Measurements from ENCODE around the gene RPL3.
A peak's percentile ranks its signal among the peaks of the same experiment; 100 is the strongest.

The RPL3 gene

GRCh38 chr22:39309364-39309861, 10.0 kb downstream of the RPL3 start:
- Histone ChIP-seq H3K36me3 (ENCODE audit: insufficient read depth, low read length) (peaks cover 30% of the 10 kb centered on the region), H3K27me3 (ENCODE audit: insufficient read depth, low read length) (no peaks in the 10 kb centered on the region), H2AFZ (ENCODE audit: low read depth, low read length) (no peak overlapping the region), H3K4me1 (ENCODE audit: insufficient read depth, low read length) (peaks cover 8% of the 10 kb centered on the region), H3K9me3 (ENCODE audit: low read length) (no peaks in the 10 kb centered on the region), H3K4me3 (ENCODE audit: low read length) (no peak overlapping the region)

GRCh38 chr22:39308614-39309363, 10.6 kb downstream of the RPL3 start:
- no peak overlapping the region for H2AFZ ChIP-seq (ENCODE audit: low read depth, low read length)
- H3K36me3 ChIP-seq (ENCODE audit: insufficient read depth, low read length) = peaks cover 24% of the 10 kb centered on the region
- peaks cover 8% of the 10 kb centered on the region for H3K4me1 ChIP-seq (ENCODE audit: insufficient read depth, low read length)
- H3K27me3 ChIP-seq (ENCODE audit: insufficient read depth, low read length) = no peaks in the 10 kb centered on the region
- H3K9me3 ChIP-seq (ENCODE audit: low read length) = no peaks in the 10 kb centered on the region
- H3K4me3 ChIP-seq (ENCODE audit: low read length) = no peak overlapping the region

DNA sequence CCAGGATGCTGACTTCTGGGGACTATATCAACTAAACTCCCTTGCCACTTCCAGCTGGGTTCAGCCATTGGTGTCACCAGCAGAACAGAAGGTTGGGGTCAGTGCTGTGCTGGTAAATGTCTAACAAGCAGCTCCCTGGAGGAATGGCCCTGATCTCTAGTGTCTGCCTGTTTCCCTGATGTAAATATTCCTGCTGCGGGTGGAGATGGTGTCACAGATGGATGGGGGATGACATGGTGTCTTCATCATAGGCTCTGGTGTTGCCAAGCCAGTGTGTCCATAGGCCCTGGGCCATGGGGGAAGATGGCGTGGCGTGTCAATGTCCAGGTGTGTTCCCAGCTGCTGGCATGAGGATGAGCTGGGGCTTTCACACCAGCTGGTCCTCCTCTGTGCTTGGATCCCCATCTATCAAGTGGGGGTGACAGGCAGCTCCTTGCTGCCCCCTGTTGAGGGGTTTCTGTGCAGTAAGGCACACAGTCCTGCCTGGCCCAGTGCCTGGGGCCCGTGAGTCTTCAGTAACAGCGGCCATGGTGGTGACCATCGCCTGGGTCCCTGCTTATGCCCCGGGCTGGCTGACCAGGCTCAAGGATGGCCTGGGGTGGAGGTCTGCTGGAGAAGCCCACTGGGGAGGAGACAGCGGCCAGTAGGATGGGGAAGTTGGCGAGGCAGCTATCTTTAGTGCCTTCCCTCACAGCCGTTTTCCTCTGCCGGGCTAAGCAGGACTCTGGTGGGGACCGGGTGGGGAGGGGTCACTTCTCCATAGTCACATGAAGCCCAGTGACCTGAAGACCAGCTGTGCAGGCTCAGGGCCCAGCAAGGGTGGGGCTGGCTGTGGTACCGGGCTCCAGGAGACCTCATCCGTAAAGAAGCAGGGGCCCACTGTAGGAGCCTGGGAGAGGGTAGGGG, 12.7 kb downstream of the RPL3 start:
- H3K36me3 ChIP-seq (ENCODE audit: insufficient read depth, low read length) = peaks cover 3% of the 10 kb centered on the region
- no peaks in the 10 kb centered on the region for H3K27me3 ChIP-seq (ENCODE audit: insufficient read depth, low read length)
- peaks cover 5% of the 10 kb centered on the region for H3K9me3 ChIP-seq (ENCODE audit: low read length)
- no peak overlapping the region for H3K4me3 ChIP-seq (ENCODE audit: low read length)
- H3K4me1 ChIP-seq (ENCODE audit: insufficient read depth, low read length) = peaks cover 8% of the 10 kb centered on the region
- no peak overlapping the region for H2AFZ ChIP-seq (ENCODE audit: low read depth, low read length)

DNA sequence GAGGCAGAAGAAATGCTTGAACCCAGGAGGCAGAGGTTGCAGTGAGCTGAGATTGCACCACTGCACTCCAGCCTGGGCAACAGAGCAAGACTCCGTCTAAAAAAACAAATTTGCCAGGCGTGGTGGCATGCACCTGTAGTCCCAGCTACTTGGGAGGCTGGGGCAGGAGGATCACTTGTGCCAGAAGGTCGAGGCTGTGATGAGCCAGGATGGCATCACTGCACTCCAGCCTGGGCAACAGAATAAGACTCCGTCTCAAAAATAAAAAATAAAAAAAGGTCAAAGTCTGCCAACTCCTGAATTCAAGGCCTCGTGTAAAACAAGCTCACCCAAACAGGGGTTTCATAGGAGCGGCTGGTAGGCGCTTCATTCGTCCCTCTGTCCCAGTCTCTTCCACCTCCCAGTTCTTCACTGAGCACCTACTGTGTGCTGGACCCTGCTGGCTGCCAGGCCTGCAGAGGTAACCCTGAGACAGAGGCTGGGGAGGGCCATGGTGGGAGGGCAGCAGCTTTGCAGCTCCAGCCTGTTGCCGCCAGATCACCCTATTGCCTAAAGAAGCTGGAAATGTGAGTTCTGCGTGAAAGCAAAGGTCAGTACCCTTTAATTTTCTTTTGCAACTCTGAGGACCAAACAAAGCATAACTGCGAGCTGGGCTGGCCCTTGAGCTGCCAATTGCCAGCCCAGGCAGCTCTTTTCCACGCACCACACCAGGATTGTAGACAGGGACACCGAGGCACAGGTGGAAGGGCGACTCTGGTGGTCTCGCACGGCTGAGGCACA, 15.3 kb downstream of the RPL3 start:
- Histone ChIP-seq H3K4me1 (ENCODE audit: insufficient read depth, low read length) (peaks cover 8% of the 10 kb centered on the region), H3K36me3 (ENCODE audit: insufficient read depth, low read length) (no peaks in the 10 kb centered on the region), H3K4me3 (ENCODE audit: low read length) (no peak overlapping the region), H3K27me3 (ENCODE audit: insufficient read depth, low read length) (peaks cover 2% of the 10 kb centered on the region), H2AFZ (ENCODE audit: low read depth, low read length) (no peak overlapping the region), H3K9me3 (ENCODE audit: low read length) (peaks cover 5% of the 10 kb centered on the region)

GRCh38 chr22:39303358-39303757, 16.1 kb downstream of the RPL3 start:
- no peak overlapping the region for H2AFZ ChIP-seq (ENCODE audit: low read depth, low read length)
- peaks cover 8% of the 10 kb centered on the region for H3K4me1 ChIP-seq (ENCODE audit: insufficient read depth, low read length)
- no peaks in the 10 kb centered on the region for H3K36me3 ChIP-seq (ENCODE audit: insufficient read depth, low read length)
- H3K9me3 ChIP-seq (ENCODE audit: low read length) = peaks cover 5% of the 10 kb centered on the region
- H3K4me3 ChIP-seq (ENCODE audit: low read length) = no peak overlapping the region
- H3K27me3 ChIP-seq (ENCODE audit: insufficient read depth, low read length) = peaks cover 2% of the 10 kb centered on the region

DNA sequence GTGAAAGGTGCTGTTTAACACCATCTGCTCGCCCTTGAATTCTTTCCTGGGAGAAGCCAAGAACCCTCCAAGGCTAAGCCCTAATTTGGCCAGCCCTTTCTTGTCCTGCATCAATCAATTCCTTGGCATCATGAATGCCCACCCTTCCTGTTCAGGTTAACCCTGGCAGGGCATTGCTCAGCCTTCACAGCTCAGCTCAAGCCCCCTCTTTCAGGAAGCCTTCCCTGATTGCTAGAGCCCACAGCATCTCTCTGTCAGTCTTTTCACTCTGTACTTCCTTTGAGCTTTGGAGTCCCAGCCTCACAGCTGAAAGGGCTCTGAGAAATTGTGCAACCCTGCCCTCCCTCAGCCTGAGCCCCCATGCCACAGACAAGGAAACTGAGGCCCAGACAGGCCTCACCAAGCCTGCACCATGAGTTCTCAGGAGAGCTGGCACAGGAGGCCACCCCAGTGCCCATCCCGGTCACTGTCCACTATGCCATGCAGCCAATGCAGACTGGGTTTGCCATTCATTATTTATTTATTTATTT, 16.9 kb downstream of the RPL3 start:
- H3K27me3 ChIP-seq (ENCODE audit: insufficient read depth, low read length) = peaks cover 2% of the 10 kb centered on the region
- peaks cover 5% of the 10 kb centered on the region for H3K9me3 ChIP-seq (ENCODE audit: low read length)
- H3K4me1 ChIP-seq (ENCODE audit: insufficient read depth, low read length) = peaks cover 11% of the 10 kb centered on the region
- no peaks in the 10 kb centered on the region for H3K36me3 ChIP-seq (ENCODE audit: insufficient read depth, low read length)
- H2AFZ ChIP-seq (ENCODE audit: low read depth, low read length) = no peak overlapping the region
- H3K4me3 ChIP-seq (ENCODE audit: low read length) = no peak overlapping the region

GRCh38 chr22:39301926-39302325, 17.5 kb downstream of the RPL3 start:
- Histone ChIP-seq H3K4me1 (ENCODE audit: insufficient read depth, low read length) (peaks cover 11% of the 10 kb centered on the region), H3K9me3 (ENCODE audit: low read length) (peaks cover 5% of the 10 kb centered on the region), H3K27me3 (ENCODE audit: insufficient read depth, low read length) (peaks cover 2% of the 10 kb centered on the region), H2AFZ (ENCODE audit: low read depth, low read length) (no peak overlapping the region), H3K4me3 (ENCODE audit: low read length) (no peak overlapping the region), H3K36me3 (ENCODE audit: insufficient read depth, low read length) (no peaks in the 10 kb centered on the region)

- peaks cover 2% of the 10 kb centered on the region for H3K27me3 ChIP-seq (ENCODE audit: insufficient read depth, low read length)
- H3K9me3 ChIP-seq (ENCODE audit: low read length) = peaks cover 5% of the 10 kb centered on the region
- peaks cover 11% of the 10 kb centered on the region for H3K4me1 ChIP-seq (ENCODE audit: insufficient read depth, low read length)
- H3K4me3 ChIP-seq (ENCODE audit: low read length) = no peak overlapping the region
- no peaks in the 10 kb centered on the region for H3K36me3 ChIP-seq (ENCODE audit: insufficient read depth, low read length)
- no peak overlapping the region for H2AFZ ChIP-seq (ENCODE audit: low read depth, low read length)
Measured at GRCh38 chr22:39301108-39301507, 18.3 kb downstream of the RPL3 start.

GRCh38 chr22:39300186-39300830, 19.1 kb downstream of the RPL3 start:
- Histone ChIP-seq H2AFZ (ENCODE audit: low read depth, low read length) (peak overlapping the region; percentile 38), H3K27me3 (ENCODE audit: insufficient read depth, low read length) (peaks cover 2% of the 10 kb centered on the region), H3K9me3 (ENCODE audit: low read length) (peaks cover 5% of the 10 kb centered on the region), H3K4me1 (ENCODE audit: insufficient read depth, low read length) (peaks cover 11% of the 10 kb centered on the region), H3K4me3 (ENCODE audit: low read length) (peak overlapping the region; percentile 2), H3K36me3 (ENCODE audit: insufficient read depth, low read length) (no peaks in the 10 kb centered on the region)

DNA sequence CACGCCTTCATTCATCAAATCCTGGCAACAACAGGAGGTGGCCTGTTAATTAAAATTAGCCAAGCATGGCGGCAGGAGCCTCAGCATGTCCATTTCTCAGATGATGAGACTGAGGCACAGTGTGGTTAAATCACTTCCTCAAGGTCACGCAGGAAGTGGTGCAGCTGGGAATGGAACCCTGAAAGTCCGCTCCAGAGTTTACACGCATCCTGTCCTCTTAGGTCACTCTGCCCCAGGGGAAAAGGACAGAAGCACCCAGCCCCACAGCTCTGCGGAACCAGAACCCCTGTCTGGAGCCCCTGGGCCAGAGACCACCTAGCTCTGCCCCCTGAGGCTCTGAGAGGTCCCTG, 19.6 kb downstream of the RPL3 start:
- Histone ChIP-seq H3K4me3 (ENCODE audit: low read length) (peak overlapping the region; percentile 2), H3K4me1 (ENCODE audit: insufficient read depth, low read length) (peaks cover 11% of the 10 kb centered on the region), H3K27me3 (ENCODE audit: insufficient read depth, low read length) (peaks cover 2% of the 10 kb centered on the region)

GRCh38 chr22:39298241-39298987, 21.0 kb downstream of the RPL3 start:
- H3K9me3 ChIP-seq (ENCODE audit: low read length) = peaks cover 5% of the 10 kb centered on the region
- peaks cover 2% of the 10 kb centered on the region for H3K27me3 ChIP-seq (ENCODE audit: insufficient read depth, low read length)
- H3K4me3 ChIP-seq (ENCODE audit: low read length) = no peak overlapping the region
- H3K36me3 ChIP-seq (ENCODE audit: insufficient read depth, low read length) = no peaks in the 10 kb centered on the region
- peaks cover 11% of the 10 kb centered on the region for H3K4me1 ChIP-seq (ENCODE audit: insufficient read depth, low read length)
- no peak overlapping the region for H2AFZ ChIP-seq (ENCODE audit: low read depth, low read length)

More for the DNA sequence above, 19.6 kb downstream of the RPL3 start:
- Histone ChIP-seq H3K36me3 (ENCODE audit: insufficient read depth, low read length) (no peaks in the 10 kb centered on the region), H3K9me3 (ENCODE audit: low read length) (peaks cover 5% of the 10 kb centered on the region), H2AFZ (ENCODE audit: low read depth, low read length) (no peak overlapping the region)

All from neuron (in vitro differentiated cells).